HepG2 (cell line): ENCODE measurements around the gene TPD52L2. TPM values are rescaled to one million over a fixed set of nuclear protein-coding genes. Genes with fewer than 3 reads are reported as not detected.

Experiments
- CEBPG ChIP-seq: IDR thresholded peaks from 2 replicates; pipeline ENCODE4 v1.6.1; 2016
- GATAD1 ChIP-seq: IDR thresholded peaks from 2 replicates; pipeline ENCODE4 v1.6.1; 2016; ENCODE audit warnings: missing genetic modification reagents, missing compliant biosample characterization
- MEIS1 ChIP-seq: sonication (generic); formaldehyde crosslinking; IDR thresholded peaks from 2 replicates; pipeline ENCODE4 v1.9.0; 2021; ENCODE audit warnings: mild to moderate bottlenecking, missing genetic modification reagents, moderate library complexity, borderline replicate concordance
- RFXANK ChIP-seq: IDR thresholded peaks from 2 replicates; pipeline ENCODE4 v1.6.1; 2016
- XRCC5 ChIP-seq: fragments of 200-400 bp; formaldehyde crosslinking; optimal IDR thresholded peaks from 2 replicates; pipeline ENCODE3; 2017; ENCODE audit warnings: mild to moderate bottlenecking, low read length
- ZBTB38 ChIP-seq: sonication (generic); formaldehyde crosslinking; IDR thresholded peaks from 2 replicates; pipeline ENCODE4 v1.5.1; 2020; ENCODE audit warnings: mild to moderate bottlenecking, missing genetic modification reagents
- ZNF263 ChIP-seq: sonication (generic); formaldehyde crosslinking; IDR thresholded peaks from 2 replicates; pipeline ENCODE4 v1.4.0; 2020; ENCODE audit warnings: missing genetic modification reagents
- polyA plus RNA-seq, 8 experiments: library from polyadenylated mRNA; depleted of rRNA in 3 of 8; stranded (reverse) in 7 of 8; unstranded in 1 of 8; fragments of >200 nt; fragmentation: Illumina TruSeq in 4 of 8; extraction: Trizol in 4 of 8; gene quantifications; 2 replicates each; pipeline versions ENCODE4 v1.2.1 to v1.2.3, GENCODE V29; 2011 to 2016; ENCODE audit warnings: low read depth in 4 of 8, missing spikeins in 1 of 8, mixed read lengths in 1 of 8; ENCODE audit not compliant: insufficient read depth in 1 of 8
- total RNA-seq, 5 experiments: library from RNA; depleted of rRNA; stranded (reverse); fragments of >200 nt; fragmentation: Illumina TruSeq; extraction: Trizol; gene quantifications; 2 replicates each; pipeline ENCODE4 v1.2.3, GENCODE V29; 2016; ENCODE audit warnings: low read depth in 1 of 5
- TF ChIP-seq, protein P1 (sequence below): sonication (generic); formaldehyde crosslinking; IDR thresholded peaks from 2 replicates; pipeline ENCODE4 v1.5.0; 2020; ENCODE audit warnings: mild to moderate bottlenecking, missing genetic modification reagents
- TF ChIP-seq, protein P2 (sequence below): sonication (generic); formaldehyde crosslinking; IDR thresholded peaks from 2 replicates; pipeline ENCODE4 v1.4.0; 2020; ENCODE audit warnings: missing genetic modification reagents
- TF ChIP-seq, protein P3 (sequence below): sonication (generic); formaldehyde crosslinking; IDR thresholded peaks from 2 replicates; pipeline ENCODE4; 2020; ENCODE audit warnings: missing genetic modification reagents, mild to moderate bottlenecking, borderline replicate concordance
- TF ChIP-seq, protein P4 (sequence below), 2 experiments: fragments of 450-650 bp in 1 of 2; sonication (generic) in 1 of 2; formaldehyde crosslinking in 1 of 2; IDR thresholded peaks; 2 replicates each; pipeline versions ENCODE4 v1.6.1 to v1.8.0; 2016 to 2022; ENCODE audit warnings: antibody characterized with exemption in 1 of 2, mild to moderate bottlenecking in 1 of 2, missing genetic modification reagents in 1 of 2

Gene TPD52L2
- total and polyA plus RNA-seq, 2 of the 13 experiments (the other 11 are each of a cell fraction or from before 2014, with no cell fraction given) = 156 to 184 TPM

DNA sequence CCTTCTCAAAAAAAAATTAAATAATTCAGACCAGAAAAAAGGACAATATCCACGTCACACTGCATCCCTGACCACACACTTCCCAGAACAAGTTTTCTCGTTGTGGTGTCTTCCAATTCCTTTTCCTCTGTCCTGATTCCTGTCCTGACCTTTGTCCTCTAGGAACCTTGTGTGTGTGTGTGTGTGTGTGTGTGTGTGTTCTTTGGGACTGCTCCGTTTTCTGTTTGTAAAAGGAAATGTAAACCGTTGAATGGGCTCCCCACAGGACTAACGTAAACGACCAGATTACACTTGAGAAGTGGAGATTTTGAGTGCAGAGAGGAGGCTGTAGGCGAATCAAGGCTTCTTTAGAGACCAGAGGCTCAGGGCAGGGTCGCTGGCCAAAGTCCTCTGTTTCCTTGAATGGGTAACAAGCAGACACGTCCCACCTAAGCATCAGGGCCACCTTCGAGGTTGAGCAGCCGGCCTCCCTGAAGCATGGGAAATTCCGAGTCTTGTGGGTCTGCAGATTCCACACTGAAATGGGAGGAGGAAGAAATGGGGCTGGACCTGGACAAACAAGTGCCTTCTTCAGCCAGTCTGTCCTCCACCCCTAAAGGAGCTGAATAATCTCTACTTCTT, 41.3 kb upstream of the TPD52L2 start (continued):
- TF ChIP-seq, protein P1, sequence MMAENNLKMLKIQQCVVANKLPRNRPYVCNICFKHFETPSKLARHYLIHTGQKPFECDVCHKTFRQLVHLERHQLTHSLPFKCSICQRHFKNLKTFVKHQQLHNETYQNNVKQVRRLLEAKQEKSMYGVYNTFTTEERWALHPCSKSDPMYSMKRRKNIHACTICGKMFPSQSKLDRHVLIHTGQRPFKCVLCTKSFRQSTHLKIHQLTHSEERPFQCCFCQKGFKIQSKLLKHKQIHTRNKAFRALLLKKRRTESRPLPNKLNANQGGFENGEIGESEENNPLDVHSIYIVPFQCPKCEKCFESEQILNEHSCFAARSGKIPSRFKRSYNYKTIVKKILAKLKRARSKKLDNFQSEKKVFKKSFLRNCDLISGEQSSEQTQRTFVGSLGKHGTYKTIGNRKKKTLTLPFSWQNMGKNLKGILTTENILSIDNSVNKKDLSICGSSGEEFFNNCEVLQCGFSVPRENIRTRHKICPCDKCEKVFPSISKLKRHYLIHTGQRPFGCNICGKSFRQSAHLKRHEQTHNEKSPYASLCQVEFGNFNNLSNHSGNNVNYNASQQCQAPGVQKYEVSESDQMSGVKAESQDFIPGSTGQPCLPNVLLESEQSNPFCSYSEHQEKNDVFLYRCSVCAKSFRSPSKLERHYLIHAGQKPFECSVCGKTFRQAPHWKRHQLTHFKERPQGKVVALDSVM (CRISPR knock-in tag) = peak; percentile 12; the same call in 1 of the 2 replicates
- TF ChIP-seq GATAD1 (CRISPR knock-in tag) (no peak), CEBPG (no peak), RFXANK (CRISPR knock-in tag) (no peak), ZBTB38 (CRISPR knock-in tag) (no peak), ZNF263 (CRISPR knock-in tag) (no peak), XRCC5 (peak; percentile 27), MEIS1 (CRISPR knock-in tag) (no peak)
- TF ChIP-seq, protein P2, sequence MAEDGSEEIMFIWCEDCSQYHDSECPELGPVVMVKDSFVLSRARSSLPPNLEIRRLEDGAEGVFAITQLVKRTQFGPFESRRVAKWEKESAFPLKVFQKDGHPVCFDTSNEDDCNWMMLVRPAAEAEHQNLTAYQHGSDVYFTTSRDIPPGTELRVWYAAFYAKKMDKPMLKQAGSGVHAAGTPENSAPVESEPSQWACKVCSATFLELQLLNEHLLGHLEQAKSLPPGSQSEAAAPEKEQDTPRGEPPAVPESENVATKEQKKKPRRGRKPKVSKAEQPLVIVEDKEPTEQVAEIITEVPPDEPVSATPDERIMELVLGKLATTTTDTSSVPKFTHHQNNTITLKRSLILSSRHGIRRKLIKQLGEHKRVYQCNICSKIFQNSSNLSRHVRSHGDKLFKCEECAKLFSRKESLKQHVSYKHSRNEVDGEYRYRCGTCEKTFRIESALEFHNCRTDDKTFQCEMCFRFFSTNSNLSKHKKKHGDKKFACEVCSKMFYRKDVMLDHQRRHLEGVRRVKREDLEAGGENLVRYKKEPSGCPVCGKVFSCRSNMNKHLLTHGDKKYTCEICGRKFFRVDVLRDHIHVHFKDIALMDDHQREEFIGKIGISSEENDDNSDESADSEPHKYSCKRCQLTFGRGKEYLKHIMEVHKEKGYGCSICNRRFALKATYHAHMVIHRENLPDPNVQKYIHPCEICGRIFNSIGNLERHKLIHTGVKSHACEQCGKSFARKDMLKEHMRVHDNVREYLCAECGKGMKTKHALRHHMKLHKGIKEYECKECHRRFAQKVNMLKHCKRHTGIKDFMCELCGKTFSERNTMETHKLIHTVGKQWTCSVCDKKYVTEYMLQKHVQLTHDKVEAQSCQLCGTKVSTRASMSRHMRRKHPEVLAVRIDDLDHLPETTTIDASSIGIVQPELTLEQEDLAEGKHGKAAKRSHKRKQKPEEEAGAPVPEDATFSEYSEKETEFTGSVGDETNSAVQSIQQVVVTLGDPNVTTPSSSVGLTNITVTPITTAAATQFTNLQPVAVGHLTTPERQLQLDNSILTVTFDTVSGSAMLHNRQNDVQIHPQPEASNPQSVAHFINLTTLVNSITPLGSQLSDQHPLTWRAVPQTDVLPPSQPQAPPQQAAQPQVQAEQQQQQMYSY (CRISPR knock-in tag) = no peak
- TF ChIP-seq, protein P3, sequence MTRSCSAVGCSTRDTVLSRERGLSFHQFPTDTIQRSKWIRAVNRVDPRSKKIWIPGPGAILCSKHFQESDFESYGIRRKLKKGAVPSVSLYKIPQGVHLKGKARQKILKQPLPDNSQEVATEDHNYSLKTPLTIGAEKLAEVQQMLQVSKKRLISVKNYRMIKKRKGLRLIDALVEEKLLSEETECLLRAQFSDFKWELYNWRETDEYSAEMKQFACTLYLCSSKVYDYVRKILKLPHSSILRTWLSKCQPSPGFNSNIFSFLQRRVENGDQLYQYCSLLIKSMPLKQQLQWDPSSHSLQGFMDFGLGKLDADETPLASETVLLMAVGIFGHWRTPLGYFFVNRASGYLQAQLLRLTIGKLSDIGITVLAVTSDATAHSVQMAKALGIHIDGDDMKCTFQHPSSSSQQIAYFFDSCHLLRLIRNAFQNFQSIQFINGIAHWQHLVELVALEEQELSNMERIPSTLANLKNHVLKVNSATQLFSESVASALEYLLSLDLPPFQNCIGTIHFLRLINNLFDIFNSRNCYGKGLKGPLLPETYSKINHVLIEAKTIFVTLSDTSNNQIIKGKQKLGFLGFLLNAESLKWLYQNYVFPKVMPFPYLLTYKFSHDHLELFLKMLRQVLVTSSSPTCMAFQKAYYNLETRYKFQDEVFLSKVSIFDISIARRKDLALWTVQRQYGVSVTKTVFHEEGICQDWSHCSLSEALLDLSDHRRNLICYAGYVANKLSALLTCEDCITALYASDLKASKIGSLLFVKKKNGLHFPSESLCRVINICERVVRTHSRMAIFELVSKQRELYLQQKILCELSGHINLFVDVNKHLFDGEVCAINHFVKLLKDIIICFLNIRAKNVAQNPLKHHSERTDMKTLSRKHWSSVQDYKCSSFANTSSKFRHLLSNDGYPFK (CRISPR knock-in tag) = no peak
- TF ChIP-seq, protein P4, sequence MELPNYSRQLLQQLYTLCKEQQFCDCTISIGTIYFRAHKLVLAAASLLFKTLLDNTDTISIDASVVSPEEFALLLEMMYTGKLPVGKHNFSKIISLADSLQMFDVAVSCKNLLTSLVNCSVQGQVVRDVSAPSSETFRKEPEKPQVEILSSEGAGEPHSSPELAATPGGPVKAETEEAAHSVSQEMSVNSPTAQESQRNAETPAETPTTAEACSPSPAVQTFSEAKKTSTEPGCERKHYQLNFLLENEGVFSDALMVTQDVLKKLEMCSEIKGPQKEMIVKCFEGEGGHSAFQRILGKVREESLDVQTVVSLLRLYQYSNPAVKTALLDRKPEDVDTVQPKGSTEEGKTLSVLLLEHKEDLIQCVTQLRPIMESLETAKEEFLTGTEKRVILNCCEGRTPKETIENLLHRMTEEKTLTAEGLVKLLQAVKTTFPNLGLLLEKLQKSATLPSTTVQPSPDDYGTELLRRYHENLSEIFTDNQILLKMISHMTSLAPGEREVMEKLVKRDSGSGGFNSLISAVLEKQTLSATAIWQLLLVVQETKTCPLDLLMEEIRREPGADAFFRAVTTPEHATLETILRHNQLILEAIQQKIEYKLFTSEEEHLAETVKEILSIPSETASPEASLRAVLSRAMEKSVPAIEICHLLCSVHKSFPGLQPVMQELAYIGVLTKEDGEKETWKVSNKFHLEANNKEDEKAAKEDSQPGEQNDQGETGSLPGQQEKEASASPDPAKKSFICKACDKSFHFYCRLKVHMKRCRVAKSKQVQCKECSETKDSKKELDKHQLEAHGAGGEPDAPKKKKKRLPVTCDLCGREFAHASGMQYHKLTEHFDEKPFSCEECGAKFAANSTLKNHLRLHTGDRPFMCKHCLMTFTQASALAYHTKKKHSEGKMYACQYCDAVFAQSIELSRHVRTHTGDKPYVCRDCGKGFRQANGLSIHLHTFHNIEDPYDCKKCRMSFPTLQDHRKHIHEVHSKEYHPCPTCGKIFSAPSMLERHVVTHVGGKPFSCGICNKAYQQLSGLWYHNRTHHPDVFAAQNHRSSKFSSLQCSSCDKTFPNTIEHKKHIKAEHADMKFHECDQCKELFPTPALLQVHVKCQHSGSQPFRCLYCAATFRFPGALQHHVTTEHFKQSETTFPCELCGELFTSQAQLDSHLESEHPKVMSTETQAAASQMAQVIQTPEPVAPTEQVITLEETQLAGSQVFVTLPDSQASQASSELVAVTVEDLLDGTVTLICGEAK (IDR thresholded peaks at IDR 0.05) = no peak
- TF ChIP-seq, protein P4 (CRISPR knock-in tag; IDR thresholded peaks at IDR 0.05) = no peak
